Nucleus accumbens (tissue), 56 donors: Measurements from ENCODE around the gene XCL2.
A peak's percentile ranks its signal among the peaks of the same experiment; 100 is the strongest.
"Not testable (repeated sequence)": the region's sequence is repeated elsewhere in the genome, so short reads cannot be mapped to it uniquely, and the experiment has no call there.

Experiments used
- DNase-seq, 56 donors: peaks; one replicate each; lab custom pipeline; 2025; lab: John Stamatoyannopoulos, UW

The XCL2 gene, protein sequence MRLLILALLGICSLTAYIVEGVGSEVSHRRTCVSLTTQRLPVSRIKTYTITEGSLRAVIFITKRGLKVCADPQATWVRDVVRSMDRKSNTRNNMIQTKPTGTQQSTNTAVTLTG

DNA sequence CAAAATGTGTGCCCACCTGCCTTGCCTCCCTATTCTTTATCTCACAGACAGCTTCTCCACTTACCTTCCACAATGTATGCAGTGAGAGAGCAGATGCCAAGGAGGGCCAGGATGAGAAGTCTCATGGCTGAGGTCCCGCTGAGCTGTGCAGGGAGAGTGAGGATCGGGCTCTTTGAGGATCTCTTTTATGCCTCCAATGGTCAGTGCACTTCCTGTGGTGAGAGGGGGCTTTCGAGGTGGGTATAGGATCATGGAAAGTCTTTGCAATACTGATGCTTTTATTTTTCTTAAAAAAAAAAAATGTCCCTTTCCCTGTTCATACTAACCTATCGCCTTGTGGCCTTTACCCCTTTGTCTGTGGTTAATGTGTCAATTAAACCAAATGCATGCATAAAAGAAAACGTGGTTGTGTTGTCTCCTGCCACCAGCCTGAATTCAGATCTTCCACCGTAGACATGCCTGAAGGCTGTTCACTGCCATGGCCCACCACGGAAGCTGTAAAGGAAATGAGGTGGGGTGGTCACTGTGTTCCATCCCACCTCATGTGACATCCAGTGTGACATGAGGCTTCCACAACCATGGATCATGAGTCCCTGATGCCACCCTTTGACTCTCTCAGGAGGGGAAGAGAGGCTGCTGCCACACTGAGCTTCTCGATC is at the start of gene XCL2:
XCL2 (minus strand) TSS at position 158 of the 659 bp plus-strand sequence; CDS start at position 125, 33 bp downstream.
- not testable (repeated sequence) for DNase-seq

DNA sequence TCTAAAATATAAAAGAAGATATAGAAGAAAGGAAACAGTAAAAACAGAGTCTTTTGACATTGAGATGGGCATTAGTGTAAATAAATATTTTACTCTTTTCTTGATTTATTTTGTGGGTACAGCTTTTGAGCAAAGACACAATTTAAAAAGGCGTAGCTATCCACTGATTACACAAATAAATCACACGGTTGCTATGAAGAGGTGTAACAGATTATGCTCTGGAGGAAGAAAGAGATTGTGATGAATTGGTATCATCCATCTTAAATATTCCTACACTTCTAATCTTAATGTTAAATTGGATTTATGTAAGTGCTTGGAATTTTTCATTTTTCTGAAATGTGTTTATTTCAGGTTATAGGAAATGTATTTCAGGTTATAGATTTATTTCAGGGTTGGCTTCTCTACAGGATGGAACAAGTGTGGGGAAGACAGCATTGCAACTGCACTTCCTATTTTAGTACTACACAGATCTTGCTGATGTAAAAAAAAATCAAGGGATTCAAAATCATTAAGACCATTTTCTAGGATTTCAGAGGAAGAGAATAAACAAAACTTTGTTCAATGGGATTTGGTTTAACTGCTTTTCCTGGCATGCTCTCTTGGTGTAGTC is 47.9 kb upstream of the XCL2 start:
- no peak for DNase-seq

DNA sequence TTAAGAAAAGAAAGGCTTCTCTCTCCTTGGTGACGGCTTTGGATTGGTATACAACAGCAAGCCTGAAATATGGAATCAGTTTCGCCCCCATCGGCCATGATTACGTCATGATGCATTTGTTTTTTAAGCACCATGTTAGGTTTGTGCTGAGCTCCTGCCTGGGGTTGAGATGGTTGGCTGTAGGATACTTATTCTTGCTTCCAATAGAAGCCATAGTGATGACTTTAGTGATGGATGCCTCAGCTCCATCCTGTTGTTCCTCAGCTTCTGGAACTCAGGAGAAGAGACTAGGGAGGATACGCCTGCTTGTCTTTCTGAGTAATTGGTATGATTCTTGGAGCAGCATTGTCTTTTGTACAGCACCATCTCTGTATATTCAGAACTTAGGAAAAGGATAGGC is 47.3 kb upstream of the XCL2 start:
- DNase-seq: no peak

DNA sequence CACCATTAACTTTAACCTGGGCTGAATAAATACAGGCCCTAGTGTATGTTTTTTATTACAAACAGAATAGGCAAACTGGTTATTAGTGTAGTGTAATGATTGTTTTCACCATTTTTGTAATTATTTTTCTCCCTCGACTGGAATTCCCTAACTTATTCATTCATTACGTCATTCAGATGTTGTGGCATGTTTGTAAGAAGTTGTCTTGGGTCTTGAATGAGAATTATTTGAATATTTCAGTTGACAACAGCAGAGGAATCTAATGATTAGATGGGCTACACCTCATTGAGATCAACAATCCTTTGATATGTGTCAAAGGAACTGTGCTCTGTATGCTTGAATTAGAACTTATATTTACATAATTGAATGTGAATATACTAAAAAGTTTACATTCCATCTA is 45.4 kb upstream of the XCL2 start:
- no peak for DNase-seq

DNA sequence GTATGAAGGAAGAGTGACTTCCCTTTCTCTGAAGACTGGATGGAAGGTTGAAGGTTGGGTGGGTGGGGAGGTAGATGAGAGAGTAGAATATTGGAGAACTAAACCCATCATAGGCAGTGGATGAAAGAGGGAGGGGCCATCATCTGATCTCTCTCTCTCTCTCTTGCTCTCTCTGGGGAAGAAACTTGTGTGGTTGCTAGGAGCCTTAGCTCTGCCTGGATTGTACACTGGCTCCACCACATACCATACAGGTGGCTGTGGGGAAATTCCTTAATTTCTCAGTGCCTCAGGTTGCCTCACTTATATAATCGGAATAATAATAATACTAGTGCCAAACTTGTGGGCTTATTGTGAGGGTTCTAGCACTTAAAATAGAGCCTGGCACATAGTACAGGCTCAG is 42.1 kb upstream of the XCL2 start:
- DNase-seq: peak in 1 of 56 donors; percentile 7

DNA sequence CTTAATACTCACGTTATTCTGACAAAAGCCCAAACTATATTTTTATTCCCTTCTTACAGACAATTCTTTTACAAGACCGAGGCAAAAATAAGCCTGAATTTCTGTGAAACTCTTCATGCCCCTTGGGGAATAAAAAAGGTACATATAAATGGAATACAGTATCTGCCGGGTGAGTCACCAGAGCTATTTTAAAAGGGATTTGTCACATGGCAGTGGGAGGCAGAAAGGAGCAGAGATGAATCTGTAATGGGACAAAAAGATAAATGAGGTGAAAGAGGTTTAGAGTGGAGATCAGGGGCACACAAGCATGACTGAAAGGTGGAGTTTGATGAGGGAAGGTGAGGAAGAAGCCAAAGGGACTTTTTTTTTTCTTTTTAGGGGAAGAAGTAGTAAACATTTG is 41.4 kb upstream of the XCL2 start:
- DNase-seq: peak in 26 of 56 donors; percentile 1 to 74 (median 28)

DNA sequence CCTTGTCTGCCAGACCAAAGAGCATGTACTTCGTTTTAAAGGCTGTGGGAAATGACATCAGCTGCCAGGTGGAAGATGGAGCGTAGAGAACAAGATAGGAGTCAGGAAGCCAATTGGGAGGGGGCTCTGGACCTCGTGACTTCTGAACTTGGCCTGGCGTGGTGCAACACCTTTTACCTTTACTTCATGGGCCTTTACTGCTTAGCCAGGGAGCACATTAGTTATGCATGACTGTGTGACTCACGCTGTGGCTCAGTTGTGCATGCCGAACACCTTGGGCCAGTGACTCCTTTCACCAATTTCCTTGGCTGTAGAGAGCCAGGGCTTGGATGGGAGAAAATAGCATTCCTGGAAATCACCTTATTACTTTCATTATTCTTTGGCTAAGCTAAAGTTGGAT is 39.8 kb upstream of the XCL2 start:
- DNase-seq: no peak

DNA sequence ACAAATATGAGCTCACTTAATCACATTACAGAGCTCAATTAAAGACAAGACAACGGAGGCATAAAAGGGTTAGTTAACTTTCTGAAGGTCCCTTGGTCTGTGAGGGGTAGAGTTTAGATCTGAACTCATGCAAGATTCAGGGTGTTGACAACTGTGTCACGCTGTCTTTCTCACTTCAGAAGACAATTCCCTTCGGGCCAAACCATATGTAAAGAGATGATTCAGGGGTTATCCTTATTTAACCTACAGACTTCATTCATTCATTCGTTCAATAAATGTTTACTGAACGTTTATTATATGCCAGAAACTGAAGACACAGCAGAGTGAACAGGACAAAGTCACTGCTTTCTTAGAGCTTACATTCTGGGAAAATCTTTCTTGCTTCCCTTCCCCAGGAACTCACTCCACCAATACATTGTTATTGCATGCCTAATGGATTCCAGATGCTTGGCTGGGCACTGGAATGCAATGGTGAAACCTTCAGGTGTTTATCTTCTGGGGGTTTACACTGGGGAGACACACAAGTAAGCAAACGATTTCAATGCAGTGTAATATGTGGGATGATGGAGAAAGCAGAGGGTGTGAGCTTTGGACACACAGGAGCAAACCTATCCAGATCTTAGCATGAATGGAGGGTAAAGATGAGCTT is 39.0 kb upstream of the XCL2 start:
- no peak for DNase-seq

DNA sequence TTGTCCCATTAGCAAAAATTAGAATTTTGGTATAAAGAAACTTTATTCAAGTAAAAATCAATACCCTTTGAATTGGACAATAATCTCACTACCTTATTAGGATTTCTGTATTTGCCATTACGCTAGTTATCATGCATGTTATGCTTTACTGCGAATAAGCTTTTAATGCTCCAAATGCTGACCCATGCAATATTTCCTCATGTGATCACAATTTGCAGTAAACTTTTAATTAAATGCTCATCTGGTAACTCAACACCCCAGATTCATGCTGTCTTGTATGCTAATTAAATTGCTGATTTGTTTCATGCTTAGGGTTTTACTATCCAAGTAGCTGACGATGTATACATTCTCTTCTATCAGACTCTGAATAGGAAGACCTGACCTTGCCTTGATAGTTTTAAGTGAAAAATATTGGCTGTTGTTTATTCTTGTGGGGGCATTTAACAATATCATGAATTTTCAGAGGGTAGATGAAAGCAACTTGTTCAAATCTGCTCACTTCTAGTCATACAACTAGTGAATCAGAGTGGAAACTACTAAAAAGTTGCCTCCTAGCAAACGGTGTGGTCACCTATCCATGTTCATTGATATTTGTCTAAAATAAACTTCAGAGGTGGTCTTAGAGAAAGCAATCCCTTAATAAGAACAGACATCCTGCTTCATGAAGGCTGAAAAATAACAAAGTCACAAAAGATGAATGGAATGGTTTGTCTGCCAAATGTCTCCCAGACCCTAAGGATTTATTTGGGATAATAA is 38.2 kb upstream of the XCL2 start:
- DNase-seq: no peak

DNA sequence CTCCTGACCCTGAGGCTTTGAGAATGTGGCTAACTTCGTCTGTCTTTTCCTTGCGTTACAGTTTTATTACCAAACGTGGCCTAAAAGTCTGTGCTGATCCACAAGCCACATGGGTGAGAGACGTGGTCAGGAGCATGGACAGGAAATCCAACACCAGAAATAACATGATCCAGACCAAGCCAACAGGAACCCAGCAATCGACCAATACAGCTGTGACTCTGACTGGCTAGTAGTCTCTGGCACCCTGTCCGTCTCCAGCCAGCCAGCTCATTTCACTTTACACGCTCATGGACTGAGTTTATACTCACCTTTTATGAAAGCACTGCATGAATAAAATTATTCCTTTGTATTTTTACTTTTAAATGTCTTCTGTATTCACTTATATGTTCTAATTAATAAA is 37.2 kb upstream of the XCL2 start:
- peak in 3 of 56 donors; percentile 2 to 22 (median 3) for DNase-seq

DNA sequence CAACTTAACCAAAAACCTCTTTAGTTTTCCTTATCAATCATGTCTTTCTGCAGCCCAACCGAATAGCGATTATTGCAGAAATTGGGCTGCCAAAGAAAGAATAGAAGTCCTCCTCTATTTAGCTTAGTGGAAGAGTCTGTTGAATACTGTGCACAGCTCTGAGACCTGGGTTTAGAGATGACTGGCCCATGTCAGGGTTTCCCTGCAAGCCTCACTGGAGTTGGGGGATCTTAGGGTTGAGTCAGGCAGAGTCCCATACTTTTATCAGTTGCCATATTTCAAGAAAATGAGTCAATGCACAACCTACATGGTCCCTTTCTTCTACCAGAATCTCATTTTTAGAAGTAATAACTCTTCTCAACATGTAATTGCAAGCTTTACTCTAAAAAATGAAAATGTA is 36.5 kb upstream of the XCL2 start:
- not testable (repeated sequence) for DNase-seq

DNA sequence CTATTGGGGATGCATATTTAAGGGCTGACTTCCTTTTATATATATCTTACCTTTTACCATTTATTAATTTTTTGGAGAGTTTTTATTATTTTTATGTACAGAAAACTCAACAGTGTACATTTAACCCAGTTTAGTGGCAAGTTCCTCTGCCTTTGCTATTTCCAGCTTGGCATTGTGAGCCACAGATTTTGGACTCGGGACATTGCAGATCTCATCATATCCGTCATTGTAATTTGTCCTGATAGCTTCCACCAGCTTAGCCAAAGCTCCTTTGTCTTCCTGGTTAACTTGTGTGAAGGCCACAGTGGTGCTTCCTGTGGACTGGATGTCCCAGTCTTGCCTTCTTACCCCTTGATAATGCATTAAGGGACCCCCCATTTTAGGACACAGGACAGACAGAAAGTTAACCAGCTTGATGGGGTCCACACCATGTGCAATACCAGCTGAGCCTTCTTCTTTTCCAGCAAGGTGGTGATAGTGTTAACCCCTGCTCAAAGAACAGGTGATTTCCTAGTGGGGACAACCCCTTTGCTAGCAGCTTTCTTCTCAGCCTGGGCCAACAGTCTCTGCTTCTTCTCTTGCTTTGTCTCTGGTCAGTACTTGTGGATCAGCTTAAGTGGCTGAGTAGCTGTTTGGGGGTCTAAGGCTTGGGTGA is 34.9 kb upstream of the XCL2 start:
- not testable (repeated sequence) for DNase-seq

DNA sequence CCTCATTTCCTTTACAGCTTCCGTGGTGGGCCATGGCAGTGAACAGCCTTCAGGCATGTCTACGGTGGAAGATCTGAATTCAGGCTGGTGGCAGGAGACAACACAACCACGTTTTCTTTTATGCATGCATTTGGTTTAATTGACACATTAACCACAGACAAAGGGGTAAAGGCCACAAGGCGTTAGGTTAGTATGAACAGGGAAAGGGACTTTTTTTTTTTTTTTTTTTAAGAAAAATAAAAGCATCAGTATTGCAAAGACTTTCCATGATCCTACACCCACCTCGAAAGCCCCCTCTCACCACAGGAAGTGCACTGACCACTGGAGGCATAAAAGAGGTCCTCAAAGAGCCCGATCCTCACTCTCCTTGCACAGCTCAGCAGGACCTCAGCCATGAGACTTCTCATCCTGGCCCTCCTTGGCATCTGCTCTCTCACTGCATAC is 32.5 kb upstream of the XCL2 start, which contains the start of gene XCL1:
XCL1 (plus strand) TSS at position 361 of the 444 bp plus-strand sequence; CDS start at position 394, 33 bp downstream.
- DNase-seq: not testable (repeated sequence)

DNA sequence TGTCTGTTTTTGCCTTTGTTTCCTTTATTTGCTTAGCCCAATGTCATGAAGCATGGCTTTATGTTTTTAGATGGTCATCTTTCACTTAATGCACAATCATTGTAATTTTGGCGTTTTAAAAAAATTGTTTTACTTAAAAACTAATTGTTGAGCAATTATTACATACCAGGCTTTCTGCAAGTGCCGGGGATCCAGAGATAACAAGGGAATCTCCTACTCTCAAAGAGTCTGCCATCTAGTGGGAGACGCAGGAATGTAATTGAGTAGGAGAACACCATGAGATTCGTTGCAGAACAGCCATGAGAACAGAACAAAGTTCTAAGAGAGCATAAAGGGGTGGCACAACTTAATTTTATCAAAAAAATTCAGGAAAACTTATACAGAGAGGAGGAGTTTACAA is 30.4 kb upstream of the XCL2 start:
- peak in 3 of 56 donors; percentile 0 to 6 (median 2) for DNase-seq

DNA sequence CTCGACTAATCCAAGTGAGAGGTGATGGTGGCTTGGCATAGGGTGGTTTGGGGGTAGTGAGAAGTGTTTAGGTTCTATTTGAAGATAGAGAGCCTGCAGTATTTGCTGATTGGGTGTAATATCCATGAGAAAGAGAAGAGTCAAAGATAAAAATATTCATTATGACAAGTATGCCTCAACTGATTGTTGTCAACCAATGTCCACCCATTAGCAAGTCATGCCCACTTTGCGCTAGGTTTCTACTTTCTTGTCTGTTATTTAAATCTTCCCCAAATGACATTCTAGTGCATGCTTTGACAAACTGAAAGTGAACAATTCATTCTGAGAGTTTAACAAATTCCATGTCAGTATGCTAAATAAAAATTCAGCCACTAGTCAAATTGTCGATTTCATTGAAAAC is 28.8 kb upstream of the XCL2 start:
- DNase-seq: no peak

DNA sequence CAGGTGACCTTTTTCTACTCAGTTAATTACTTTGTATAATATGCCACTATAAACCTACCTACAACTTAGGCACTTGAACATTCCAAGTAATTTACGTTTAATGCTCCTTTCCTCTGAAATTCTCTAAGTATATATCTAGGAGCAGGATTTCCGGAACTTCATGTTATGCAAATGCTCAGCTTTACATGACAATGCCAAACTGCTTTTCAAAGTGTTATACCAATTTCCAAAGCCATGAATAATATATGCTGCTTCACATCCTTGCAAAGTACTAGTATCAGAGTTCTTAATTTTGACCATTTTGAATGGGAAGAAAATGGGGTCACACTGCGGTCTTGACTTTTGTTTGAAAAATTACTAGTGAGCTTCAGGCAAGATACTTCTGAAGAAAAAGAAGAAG is 26.9 kb upstream of the XCL2 start:
- no peak for DNase-seq

DNA sequence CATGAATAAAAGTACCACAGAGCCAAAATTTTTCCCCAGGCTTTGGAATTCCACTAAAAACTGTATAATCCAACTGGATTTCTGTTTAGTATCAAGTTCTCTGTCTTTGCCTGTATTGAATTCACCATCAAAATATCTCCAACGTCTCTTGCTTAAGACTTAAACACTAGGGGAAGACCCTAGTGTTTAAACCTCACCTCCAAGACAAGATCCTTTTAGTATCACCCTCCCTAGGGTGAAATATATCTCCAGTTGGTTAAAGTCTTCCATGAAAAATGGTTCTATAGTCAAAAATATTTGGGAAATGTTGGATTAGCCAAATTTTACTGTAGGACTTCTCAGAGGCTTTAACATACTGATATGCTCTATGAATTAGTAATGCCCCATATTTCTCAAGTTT is 24.5 kb upstream of the XCL2 start:
- DNase-seq: no peak

DNA sequence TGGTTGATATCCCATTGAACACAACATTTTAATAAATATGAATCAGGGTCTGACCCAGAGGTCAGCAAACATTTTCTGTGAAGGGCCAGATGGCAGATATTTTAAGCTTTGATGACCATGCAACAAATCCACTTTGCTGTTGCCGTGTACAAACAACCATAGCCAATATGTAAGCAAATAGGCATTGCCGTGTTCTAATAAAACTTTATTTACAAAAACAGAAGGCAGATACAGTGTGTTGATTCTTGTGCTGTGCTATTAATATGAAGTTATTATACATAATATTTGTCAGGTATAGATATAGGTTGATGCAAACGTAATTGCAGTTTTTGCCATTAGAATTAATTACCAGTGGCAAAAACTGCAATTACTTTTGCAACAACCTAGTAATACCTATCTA is 23.8 kb upstream of the XCL2 start:
- no peak for DNase-seq

DNA sequence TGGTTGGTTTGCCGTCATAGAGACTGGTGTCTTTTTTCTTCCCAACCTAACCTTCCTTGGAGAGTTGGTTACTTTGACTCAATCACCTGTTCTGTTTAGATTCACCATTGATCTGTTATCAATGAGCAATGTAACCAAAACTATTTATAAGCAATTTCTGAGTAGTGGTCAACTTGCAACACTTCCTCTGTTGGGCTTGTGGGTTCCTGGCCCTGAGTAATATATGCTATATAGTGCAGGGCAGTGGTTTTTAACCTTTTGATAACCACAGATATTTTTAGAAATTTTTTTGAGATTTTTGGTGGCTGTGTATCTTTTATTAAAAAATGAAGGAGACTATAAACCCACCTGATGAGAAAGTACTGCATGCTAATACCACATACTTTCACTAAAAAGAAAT is 23.2 kb upstream of the XCL2 start:
- no peak for DNase-seq

DNA sequence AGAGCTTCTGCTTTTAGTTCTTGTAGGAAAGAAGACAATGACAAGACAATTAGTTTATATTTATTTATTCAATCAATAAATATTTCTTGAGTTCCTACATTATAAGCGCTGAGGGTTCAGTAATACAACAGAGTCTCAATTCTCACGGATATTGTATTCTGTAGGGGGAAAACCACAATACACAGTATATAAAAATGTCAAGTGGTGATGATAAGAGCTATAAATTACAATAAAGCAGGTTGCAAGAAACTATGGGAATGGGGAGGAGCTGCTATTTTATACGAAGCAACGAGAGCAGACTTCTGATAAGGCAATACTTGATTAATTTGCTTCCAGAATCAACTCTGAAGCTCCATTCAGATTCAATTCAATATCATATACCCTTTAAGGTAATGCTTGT is 22.0 kb upstream of the XCL2 start:
- no peak for DNase-seq
